Right lobe of liver (tissue), 4 donors: ENCODE data around the gene COPRS.

Source experiments
- POLR2A ChIP-seq: fragments of 450-650 bp; IDR thresholded peaks from one replicate; pipeline ENCODE4 v1.6.1; 2017; ENCODE audit warnings: antibody characterized with exemption, mild to moderate bottlenecking
- TF ChIP-seq, protein P1 (sequence below), 4 donors: fragments of 200-600 bp in 3 of 4; fragments of 450-650 bp in 1 of 4; IDR thresholded peaks; one replicate each; pipeline versions ENCODE4 v1.5.1 to v1.8.0; 2016 to 2022; ENCODE audit warnings: antibody characterized with exemption in 4 of 4, mild to moderate bottlenecking in 2 of 4
- donor health status: DM: no; HTN: no; CAD: no.
- donor health status: DM: no; HTN: no; CAD: no.
- donor health status: DM: no; HTN: yes; CAD: no.

DNA sequence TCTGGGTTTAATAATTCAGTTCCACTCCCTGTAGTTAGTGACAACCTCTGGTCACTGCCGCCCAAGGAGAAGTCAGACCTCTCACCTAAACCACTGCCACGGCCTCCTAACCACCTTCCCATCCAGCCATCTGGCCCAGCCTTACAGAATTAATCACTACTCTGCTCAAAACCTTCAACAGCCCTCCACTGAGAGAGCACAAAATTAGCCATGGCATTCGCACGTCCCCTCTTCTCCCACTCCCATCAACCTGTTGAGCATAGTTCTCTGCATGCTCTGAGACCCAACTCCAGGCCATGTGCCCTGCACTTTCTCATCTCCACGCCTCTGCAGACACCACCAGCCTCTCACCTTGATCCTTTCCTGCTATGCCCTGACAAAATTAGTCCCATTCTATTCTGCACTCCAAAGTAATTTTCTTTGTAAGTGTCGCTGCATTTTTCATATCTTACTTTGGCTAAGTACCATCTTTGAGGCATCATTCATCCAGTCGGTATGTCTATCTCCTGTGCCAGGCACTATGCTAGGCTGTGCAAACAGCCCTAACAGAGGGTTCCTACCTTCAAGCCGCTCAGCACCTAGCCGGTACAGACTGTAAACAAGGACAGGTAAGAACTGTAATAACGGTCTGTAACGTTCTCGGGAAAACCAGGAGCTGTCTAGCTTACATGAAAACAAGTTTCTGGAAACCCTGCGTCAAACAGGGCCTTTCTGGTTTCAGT lies 963 bp downstream of the COPRS start:
- TF ChIP-seq, protein P1, sequence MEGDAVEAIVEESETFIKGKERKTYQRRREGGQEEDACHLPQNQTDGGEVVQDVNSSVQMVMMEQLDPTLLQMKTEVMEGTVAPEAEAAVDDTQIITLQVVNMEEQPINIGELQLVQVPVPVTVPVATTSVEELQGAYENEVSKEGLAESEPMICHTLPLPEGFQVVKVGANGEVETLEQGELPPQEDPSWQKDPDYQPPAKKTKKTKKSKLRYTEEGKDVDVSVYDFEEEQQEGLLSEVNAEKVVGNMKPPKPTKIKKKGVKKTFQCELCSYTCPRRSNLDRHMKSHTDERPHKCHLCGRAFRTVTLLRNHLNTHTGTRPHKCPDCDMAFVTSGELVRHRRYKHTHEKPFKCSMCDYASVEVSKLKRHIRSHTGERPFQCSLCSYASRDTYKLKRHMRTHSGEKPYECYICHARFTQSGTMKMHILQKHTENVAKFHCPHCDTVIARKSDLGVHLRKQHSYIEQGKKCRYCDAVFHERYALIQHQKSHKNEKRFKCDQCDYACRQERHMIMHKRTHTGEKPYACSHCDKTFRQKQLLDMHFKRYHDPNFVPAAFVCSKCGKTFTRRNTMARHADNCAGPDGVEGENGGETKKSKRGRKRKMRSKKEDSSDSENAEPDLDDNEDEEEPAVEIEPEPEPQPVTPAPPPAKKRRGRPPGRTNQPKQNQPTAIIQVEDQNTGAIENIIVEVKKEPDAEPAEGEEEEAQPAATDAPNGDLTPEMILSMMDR (IDR thresholded peaks at IDR 0.05), result no peak
- no peak for TF ChIP-seq POLR2A
